ENCODE data around the gene SLC6A7.

The SLC6A7 gene

GRCh38 chr5:150157168-150157567, 32.7 kb upstream of the SLC6A7 start:
- DNase-seq (ENCODE audit: insufficient read length) = no peak
- TF ChIP-seq TAF1 (IDR thresholded peaks at IDR 0.05; ENCODE audit: borderline replicate concordance, low read depth, low read length) (no peak), POLR2A (IDR thresholded peaks at IDR 0.05; ENCODE audit: low read depth, low read length) (no peak), POLR2AphosphoS5 (IDR thresholded peaks at IDR 0.05; ENCODE audit: low read depth, low read length) (no peak)
- no peak for FAIRE-seq

- FAIRE-seq (no peak), DNase-seq (ENCODE audit: insufficient read length) (no peak)
- TF ChIP-seq TAF1 (IDR thresholded peaks at IDR 0.05; ENCODE audit: borderline replicate concordance, low read depth, low read length) = no peak
- TF ChIP-seq POLR2A (IDR thresholded peaks at IDR 0.05; ENCODE audit: low read depth, low read length) = no peak
- TF ChIP-seq POLR2AphosphoS5 (IDR thresholded peaks at IDR 0.05; ENCODE audit: low read depth, low read length) = no peak
Measured at GRCh38 chr5:150158170-150158949, 31.5 kb upstream of the SLC6A7 start.

GRCh38 chr5:150159031-150159430, 30.8 kb upstream of the SLC6A7 start:
- TF ChIP-seq POLR2A (IDR thresholded peaks at IDR 0.05; ENCODE audit: low read depth, low read length) = no peak
- no peak for TF ChIP-seq TAF1 (IDR thresholded peaks at IDR 0.05; ENCODE audit: borderline replicate concordance, low read depth, low read length)
- TF ChIP-seq POLR2AphosphoS5 (IDR thresholded peaks at IDR 0.05; ENCODE audit: low read depth, low read length) = no peak
- DNase-seq (ENCODE audit: insufficient read length) (no peak), FAIRE-seq (no peak)

- no peak for FAIRE-seq
- no peak for DNase-seq (ENCODE audit: insufficient read length)
- no peak for TF ChIP-seq POLR2AphosphoS5 (IDR thresholded peaks at IDR 0.05; ENCODE audit: low read depth, low read length)
- no peak for TF ChIP-seq TAF1 (IDR thresholded peaks at IDR 0.05; ENCODE audit: borderline replicate concordance, low read depth, low read length)
- no peak for TF ChIP-seq POLR2A (IDR thresholded peaks at IDR 0.05; ENCODE audit: low read depth, low read length)
Measured at GRCh38 chr5:150159741-150160179, 30.1 kb upstream of the SLC6A7 start.

- DNase-seq (ENCODE audit: insufficient read length) (no peak), FAIRE-seq (no peak)
- TF ChIP-seq TAF1 (IDR thresholded peaks at IDR 0.05; ENCODE audit: borderline replicate concordance, low read depth, low read length) (no peak), POLR2A (IDR thresholded peaks at IDR 0.05; ENCODE audit: low read depth, low read length) (no peak), POLR2AphosphoS5 (IDR thresholded peaks at IDR 0.05; ENCODE audit: low read depth, low read length) (no peak)
Measured at GRCh38 chr5:150160448-150161081, 29.3 kb upstream of the SLC6A7 start.

- DNase-seq (ENCODE audit: insufficient read length) (peak; percentile 79), FAIRE-seq (peak; percentile 53)
- TF ChIP-seq TAF1 (IDR thresholded peaks at IDR 0.05; ENCODE audit: borderline replicate concordance, low read depth, low read length) = no peak
- no peak for TF ChIP-seq POLR2A (IDR thresholded peaks at IDR 0.05; ENCODE audit: low read depth, low read length)
- TF ChIP-seq POLR2AphosphoS5 (IDR thresholded peaks at IDR 0.05; ENCODE audit: low read depth, low read length) = no peak
Measured at GRCh38 chr5:150161242-150162141, 28.4 kb upstream of the SLC6A7 start.

GRCh38 chr5:150162142-150162513, 27.7 kb upstream of the SLC6A7 start:
- DNase-seq (ENCODE audit: insufficient read length) = no peak
- TF ChIP-seq POLR2AphosphoS5 (IDR thresholded peaks at IDR 0.05; ENCODE audit: low read depth, low read length) (no peak), TAF1 (IDR thresholded peaks at IDR 0.05; ENCODE audit: borderline replicate concordance, low read depth, low read length) (no peak), POLR2A (IDR thresholded peaks at IDR 0.05; ENCODE audit: low read depth, low read length) (no peak)
- FAIRE-seq = no peak

- TF ChIP-seq POLR2AphosphoS5 (IDR thresholded peaks at IDR 0.05; ENCODE audit: low read depth, low read length) (no peak), TAF1 (IDR thresholded peaks at IDR 0.05; ENCODE audit: borderline replicate concordance, low read depth, low read length) (no peak), POLR2A (IDR thresholded peaks at IDR 0.05; ENCODE audit: low read depth, low read length) (no peak)
- FAIRE-seq (no peak), DNase-seq (ENCODE audit: insufficient read length) (no peak)
Measured at GRCh38 chr5:150163035-150163434, 26.8 kb upstream of the SLC6A7 start.

GRCh38 chr5:150163547-150164059, 26.3 kb upstream of the SLC6A7 start:
- FAIRE-seq (no peak), DNase-seq (ENCODE audit: insufficient read length) (no peak)
- no peak for TF ChIP-seq POLR2A (IDR thresholded peaks at IDR 0.05; ENCODE audit: low read depth, low read length)
- no peak for TF ChIP-seq POLR2AphosphoS5 (IDR thresholded peaks at IDR 0.05; ENCODE audit: low read depth, low read length)
- TF ChIP-seq TAF1 (IDR thresholded peaks at IDR 0.05; ENCODE audit: borderline replicate concordance, low read depth, low read length) = no peak

- no peak for DNase-seq (ENCODE audit: insufficient read length)
- no peak for FAIRE-seq
- no peak for TF ChIP-seq POLR2A (IDR thresholded peaks at IDR 0.05; ENCODE audit: low read depth, low read length)
- TF ChIP-seq TAF1 (IDR thresholded peaks at IDR 0.05; ENCODE audit: borderline replicate concordance, low read depth, low read length) = no peak
- TF ChIP-seq POLR2AphosphoS5 (IDR thresholded peaks at IDR 0.05; ENCODE audit: low read depth, low read length) = no peak
Measured at GRCh38 chr5:150164211-150164980, 25.5 kb upstream of the SLC6A7 start.

Measured in GM12892 (cell line).